VCaP (cell line): Measurements from ENCODE around the gene KRT2.

Experiments
- H3K27ac ChIP-seq: fragments of 450-650 bp; 2 replicates; pipeline ENCODE4 v1.5.1; 2017
- CTCF ChIP-seq: fragments of 450-650 bp; conservative IDR thresholded peaks from 2 replicates; pipeline ENCODE4 v1.5.1; 2017; ENCODE audit warnings: mild to moderate bottlenecking, moderate library complexity

The KRT2 gene

GRCh38 chr12:52695039-52695438 is 43.0 kb upstream of the KRT2 start:
- H3K27ac ChIP-seq, result no peak overlapping the region
- TF ChIP-seq CTCF, result no peak

GRCh38 chr12:52694151-52694550 is 42.1 kb upstream of the KRT2 start:
- H3K27ac ChIP-seq, result no peak overlapping the region
- no peak for TF ChIP-seq CTCF

- no peak for TF ChIP-seq CTCF
- no peak overlapping the region for H3K27ac ChIP-seq
Observed at GRCh38 chr12:52693261-52693660, 41.2 kb upstream of the KRT2 start.

GRCh38 chr12:52692254-52692653 is 40.2 kb upstream of the KRT2 start:
- no peak overlapping the region for H3K27ac ChIP-seq
- TF ChIP-seq CTCF, result no peak

- TF ChIP-seq CTCF, result no peak
Observed at GRCh38 chr12:52691841-52692150, 39.8 kb upstream of the KRT2 start.

GRCh38 chr12:52691076-52691840 is 39.2 kb upstream of the KRT2 start:
- peak overlapping the region; percentile 55; the same call in 1 of the 2 replicates for H3K27ac ChIP-seq
- no peak for TF ChIP-seq CTCF

More at GRCh38 chr12:52691841-52692150, 39.8 kb upstream of the KRT2 start:
- H3K27ac ChIP-seq, result peak overlapping the region; percentile 55; the same call in 1 of the 2 replicates

- H3K27ac ChIP-seq, result peak overlapping the region; percentile 55; the same call in 1 of the 2 replicates
- TF ChIP-seq CTCF, result no peak
Observed at GRCh38 chr12:52690351-52691075, 38.5 kb upstream of the KRT2 start.
